Karpas-422 (cell line): Measurements from ENCODE around the gene SELENOW. TPM values are rescaled to one million over a fixed set of nuclear protein-coding genes. Genes with fewer than 3 reads are reported as not detected.

Source experiments
- DNase-seq: peaks from one replicate; pipeline ENCODE4 v3.0.0-alpha.2; 2015
- H2AFZ ChIP-seq: fragments of 200-600 bp; sonication (generic); 2 replicates; pipeline ENCODE4 v1.6.1; 2014; ENCODE audit warnings: antibody characterized with exemption, low read length, mixed read lengths
- H3K27ac ChIP-seq: fragments of 200-600 bp; sonication (generic); 2 replicates; pipeline ENCODE4 v1.5.1; 2014; ENCODE audit warnings: mild to moderate bottlenecking, low read length, moderate library complexity
- H3K27me3 ChIP-seq: fragments of 200-600 bp; sonication (generic); 2 replicates; pipeline ENCODE4 v1.6.1; 2014; ENCODE audit warnings: low read length, mixed read lengths
- H3K36me3 ChIP-seq: fragments of 200-600 bp; sonication (generic); 2 replicates; pipeline ENCODE4 v1.6.1; 2014; ENCODE audit warnings: low read length, mixed read lengths; ENCODE audit not compliant: insufficient read depth
- H3K4me1 ChIP-seq: fragments of 200-600 bp; sonication (generic); 2 replicates; pipeline ENCODE4 v1.6.1; 2014; ENCODE audit warnings: mild to moderate bottlenecking, low read length, mixed read lengths
- H3K4me2 ChIP-seq: fragments of 200-600 bp; sonication (generic); 2 replicates; pipeline ENCODE4 v1.6.1; 2014; ENCODE audit warnings: low read length, low read depth, mild to moderate bottlenecking; ENCODE audit not compliant: poor library complexity, severe bottlenecking
- H3K4me3 ChIP-seq: fragments of 200-600 bp; sonication (generic); 2 replicates; pipeline ENCODE4 v1.5.1; 2014; ENCODE audit warnings: mild to moderate bottlenecking, antibody characterized with exemption, low read length, mixed read lengths
- H3K79me2 ChIP-seq: fragments of 200-600 bp; sonication (generic); 2 replicates; pipeline ENCODE4 v1.6.1; 2014; ENCODE audit warnings: mild to moderate bottlenecking, low read length, mixed read lengths
- H3K9ac ChIP-seq: fragments of 200-600 bp; sonication (generic); 2 replicates; pipeline ENCODE4 v1.6.0; 2014; ENCODE audit warnings: low read length
- H3K9me2 ChIP-seq: fragments of 200-600 bp; sonication (generic), shearing (Covaris generic); replicated peaks from 2 replicates; pipeline ENCODE4 v1.6.0; 2014; ENCODE audit warnings: mild to moderate bottlenecking, low read length, moderate library complexity; ENCODE audit not compliant: insufficient read depth
- H3K9me3 ChIP-seq: fragments of 300-700, 200-600 bp; sonication (generic); 2 replicates; pipeline ENCODE4 v1.6.1; 2014; ENCODE audit warnings: low read length, mixed read lengths
- H4K20me1 ChIP-seq: fragments of 200-600 bp; sonication (generic); 2 replicates; pipeline ENCODE4 v1.6.1; 2014; ENCODE audit warnings: mild to moderate bottlenecking, antibody characterized with exemption, low read length, low read depth; ENCODE audit not compliant: insufficient read depth
- total RNA-seq: library from RNA; depleted of rRNA; stranded (reverse); fragments of >200 nt; shearing (Covaris generic); gene quantifications from 2 replicates; pipeline ENCODE4 v1.2.3, GENCODE V29; 2014; ENCODE audit warnings: low replicate concordance

Gene SELENOW
- total RNA-seq, 1 experiment from 2014 or later = 3.5 TPM

GRCh38 chr19:47754206-47755064 is 24.1 kb upstream of the SELENOW start:
- 0 out of 2 replicates have a peak, but pooled peaks cover 5% of the 10 kb centered on the region for H4K20me1 ChIP-seq
- no peaks in the 10 kb centered on the region for H3K9me2 ChIP-seq
- DNase-seq = no peak
- H3K36me3 ChIP-seq = peaks cover 9% of the 10 kb centered on the region
- no peak overlapping the region for H3K9ac ChIP-seq
- H2AFZ ChIP-seq = no peak overlapping the region
- no peaks in the 10 kb centered on the region for H3K4me1 ChIP-seq
- H3K27me3 ChIP-seq = no peaks in the 10 kb centered on the region
- no peaks in the 10 kb centered on the region for H3K9me3 ChIP-seq
- no peak overlapping the region for H3K27ac ChIP-seq
- H3K4me3 ChIP-seq = no peak overlapping the region
- no peaks in the 10 kb centered on the region for H3K79me2 ChIP-seq
- H3K4me2 ChIP-seq = no peak overlapping the region

GRCh38 chr19:47755065-47755761 is 23.3 kb upstream of the SELENOW start:
- H4K20me1 ChIP-seq = 0 out of 2 replicates have a peak, but pooled peaks cover 5% of the 10 kb centered on the region
- H3K4me1 ChIP-seq = no peaks in the 10 kb centered on the region
- H2AFZ ChIP-seq = no peak overlapping the region

GRCh38 chr19:47755762-47756626 is 22.5 kb upstream of the SELENOW start:
- H3K9me2 ChIP-seq = no peaks in the 10 kb centered on the region
- H3K9me3 ChIP-seq = no peaks in the 10 kb centered on the region
- H3K4me2 ChIP-seq = no peak overlapping the region
- H3K27me3 ChIP-seq = no peaks in the 10 kb centered on the region
- H3K4me3 ChIP-seq = no peak overlapping the region
- H3K27ac ChIP-seq = no peak overlapping the region
- H3K79me2 ChIP-seq = no peaks in the 10 kb centered on the region
- no peak overlapping the region for H2AFZ ChIP-seq
- peaks cover 9% of the 10 kb centered on the region for H3K36me3 ChIP-seq
- no peak overlapping the region for H3K9ac ChIP-seq
- DNase-seq = no peak
- H4K20me1 ChIP-seq = 0 out of 2 replicates have a peak, but pooled peaks cover 5% of the 10 kb centered on the region
- no peaks in the 10 kb centered on the region for H3K4me1 ChIP-seq

More at GRCh38 chr19:47755065-47755761, 23.3 kb upstream of the SELENOW start:
- Histone ChIP-seq H3K9ac (no peak overlapping the region), H3K4me2 (no peak overlapping the region), H3K27me3 (no peaks in the 10 kb centered on the region), H3K27ac (no peak overlapping the region), H3K9me2 (no peaks in the 10 kb centered on the region), H3K79me2 (no peaks in the 10 kb centered on the region), H3K36me3 (peaks cover 9% of the 10 kb centered on the region), H3K4me3 (no peak overlapping the region), H3K9me3 (no peaks in the 10 kb centered on the region)
- no peak for DNase-seq

GRCh38 chr19:47756627-47756929 is 21.9 kb upstream of the SELENOW start:
- H3K36me3 ChIP-seq = peaks cover 9% of the 10 kb centered on the region
- H3K27me3 ChIP-seq = no peaks in the 10 kb centered on the region
- no peak overlapping the region for H3K4me3 ChIP-seq
- H3K27ac ChIP-seq = no peak overlapping the region
- H3K9me3 ChIP-seq = no peaks in the 10 kb centered on the region
- no peaks in the 10 kb centered on the region for H3K9me2 ChIP-seq
- no peak overlapping the region for H3K4me2 ChIP-seq
- H3K9ac ChIP-seq = no peak overlapping the region
- H3K79me2 ChIP-seq = no peaks in the 10 kb centered on the region
- no peak overlapping the region for H2AFZ ChIP-seq
- 0 out of 2 replicates have a peak, but pooled peaks cover 5% of the 10 kb centered on the region for H4K20me1 ChIP-seq
- no peaks in the 10 kb centered on the region for H3K4me1 ChIP-seq
- DNase-seq = no peak

- Histone ChIP-seq H3K9me3 (no peaks in the 10 kb centered on the region), H3K27me3 (no peaks in the 10 kb centered on the region), H3K9me2 (no peaks in the 10 kb centered on the region), H3K9ac (no peak overlapping the region), H3K4me2 (no peak overlapping the region), H3K79me2 (no peaks in the 10 kb centered on the region), H3K4me1 (no peaks in the 10 kb centered on the region), H3K27ac (no peak overlapping the region), H2AFZ (no peak overlapping the region), H3K36me3 (peaks cover 9% of the 10 kb centered on the region), H4K20me1 (0 out of 2 replicates have a peak, but pooled peaks cover 5% of the 10 kb centered on the region), H3K4me3 (no peak overlapping the region)
- DNase-seq = no peak
Measured at GRCh38 chr19:47756953-47757608, 21.4 kb upstream of the SELENOW start.

GRCh38 chr19:47757617-47758442 is 20.7 kb upstream of the SELENOW start:
- DNase-seq = no peak
- no peak overlapping the region for H3K4me2 ChIP-seq
- H3K9ac ChIP-seq = no peak overlapping the region
- no peaks in the 10 kb centered on the region for H3K9me2 ChIP-seq
- H4K20me1 ChIP-seq = 0 out of 2 replicates have a peak, but pooled peaks cover 5% of the 10 kb centered on the region
- H3K27ac ChIP-seq = no peak overlapping the region
- H3K4me1 ChIP-seq = no peaks in the 10 kb centered on the region
- peaks cover 7% of the 10 kb centered on the region for H3K36me3 ChIP-seq
- no peak overlapping the region for H3K4me3 ChIP-seq
- H3K9me3 ChIP-seq = no peaks in the 10 kb centered on the region
- H3K79me2 ChIP-seq = no peaks in the 10 kb centered on the region
- H3K27me3 ChIP-seq = no peaks in the 10 kb centered on the region
- H2AFZ ChIP-seq = no peak overlapping the region

- no peak overlapping the region for H3K4me3 ChIP-seq
- H3K27ac ChIP-seq = no peak overlapping the region
- no peaks in the 10 kb centered on the region for H3K27me3 ChIP-seq
- 0 out of 2 replicates have a peak, but pooled peaks cover 5% of the 10 kb centered on the region for H4K20me1 ChIP-seq
- H3K4me2 ChIP-seq = no peak overlapping the region
- no peaks in the 10 kb centered on the region for H3K79me2 ChIP-seq
- H3K9ac ChIP-seq = no peak overlapping the region
- no peak overlapping the region for H2AFZ ChIP-seq
- H3K9me2 ChIP-seq = no peaks in the 10 kb centered on the region
- no peak for DNase-seq
- no peaks in the 10 kb centered on the region for H3K9me3 ChIP-seq
- peaks cover 5% of the 10 kb centered on the region for H3K36me3 ChIP-seq
- H3K4me1 ChIP-seq = no peaks in the 10 kb centered on the region
Measured at GRCh38 chr19:47758443-47758804, 20.1 kb upstream of the SELENOW start.
